KMS-11 (cell line): ENCODE measurements around the gene KRT3.

Source experiments
- H2AFZ ChIP-seq: fragments of 200-600 bp; sonication (generic); 2 replicates; pipeline ENCODE4 v1.6.1; 2016; ENCODE audit warnings: antibody characterized with exemption, mixed run types, low read depth
- H3K27ac ChIP-seq: fragments of 200-600 bp; sonication (generic); 2 replicates; pipeline ENCODE4 v1.6.1; 2016; ENCODE audit warnings: mild to moderate bottlenecking, mixed run types
- H3K27me3 ChIP-seq: fragments of 200-600 bp; sonication (generic); 2 replicates; pipeline ENCODE4 v1.6.1; 2017; ENCODE audit warnings: mild to moderate bottlenecking, low read depth, mixed run types, moderate library complexity; ENCODE audit not compliant: insufficient read depth
- H3K36me3 ChIP-seq: fragments of 200-600 bp; sonication (generic); 2 replicates; pipeline ENCODE4 v1.6.1; 2017; ENCODE audit warnings: mild to moderate bottlenecking, mixed run types; ENCODE audit not compliant: insufficient read depth
- H3K4me1 ChIP-seq: fragments of 200-600 bp; sonication (generic); 2 replicates; pipeline ENCODE4 v1.6.1; 2016; ENCODE audit warnings: mild to moderate bottlenecking, low read depth, mixed run types; ENCODE audit not compliant: poor library complexity, severe bottlenecking
- H3K4me2 ChIP-seq: fragments of 200-600 bp; sonication (generic); 2 replicates; pipeline ENCODE4 v1.7.0; 2016; ENCODE audit warnings: mild to moderate bottlenecking, mixed run types
- H3K4me3 ChIP-seq: fragments of 200-600 bp; sonication (generic); IDR thresholded peaks from 2 replicates; pipeline ENCODE4 v1.6.1; 2017; ENCODE audit warnings: low read depth, low read length, mixed read lengths; ENCODE audit not compliant: insufficient read depth
- H3K79me2 ChIP-seq: fragments of 200-600 bp; sonication (generic); 2 replicates; pipeline ENCODE4 v1.6.1; 2016; ENCODE audit warnings: low read depth, mixed run types; ENCODE audit not compliant: insufficient read depth
- H3K9ac ChIP-seq: fragments of 200-600 bp; sonication (generic); 2 replicates; pipeline ENCODE4 v1.6.1; 2016; ENCODE audit warnings: mild to moderate bottlenecking, mixed run types
- H4K20me1 ChIP-seq: fragments of 200-600 bp; sonication (generic); 2 replicates; pipeline ENCODE4 v1.6.1; 2016; ENCODE audit warnings: mild to moderate bottlenecking, mixed run types; ENCODE audit not compliant: insufficient read depth
- TF ChIP-seq, protein P1 (sequence below): fragments of 200-600 bp; sonication (generic); conservative IDR thresholded peaks from 2 replicates; pipeline ENCODE4 v1.6.1; 2017; ENCODE audit warnings: low read depth, mild to moderate bottlenecking, antibody characterized with exemption, low read length, moderate library complexity, mixed read lengths

The KRT3 gene

DNA sequence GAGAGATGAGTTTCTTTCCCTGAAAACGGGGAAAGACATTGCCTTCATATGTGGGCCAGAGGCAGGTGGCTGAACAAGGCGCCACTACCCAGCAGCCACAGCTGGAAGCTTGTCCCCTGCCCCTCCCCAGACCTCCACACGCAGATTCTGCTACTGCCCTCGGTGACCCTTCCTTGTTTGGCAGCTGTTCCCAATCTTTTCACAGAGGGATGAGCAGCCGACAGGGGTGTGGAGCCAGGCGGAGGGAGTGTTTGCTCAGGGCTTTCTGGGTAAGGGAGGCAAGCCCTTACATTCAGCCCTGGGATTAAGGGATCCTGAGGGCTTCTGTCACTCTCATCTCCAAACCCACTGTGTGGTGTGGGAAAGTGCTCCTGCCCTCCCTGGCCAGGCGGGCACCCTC is 22.5 kb upstream of the KRT3 start:
- Histone ChIP-seq H3K36me3 (no peaks in the 10 kb centered on the region), H3K9ac (no peak overlapping the region), H2AFZ (no peak overlapping the region), H3K4me2 (no peak overlapping the region), H3K27me3 (peaks cover 53% of the 10 kb centered on the region), H4K20me1 (no peaks in the 10 kb centered on the region), H3K27ac (no peak overlapping the region), H3K79me2 (no peaks in the 10 kb centered on the region), H3K4me3 (no peak overlapping the region), H3K4me1 (no peaks in the 10 kb centered on the region)
- TF ChIP-seq, protein P1, sequence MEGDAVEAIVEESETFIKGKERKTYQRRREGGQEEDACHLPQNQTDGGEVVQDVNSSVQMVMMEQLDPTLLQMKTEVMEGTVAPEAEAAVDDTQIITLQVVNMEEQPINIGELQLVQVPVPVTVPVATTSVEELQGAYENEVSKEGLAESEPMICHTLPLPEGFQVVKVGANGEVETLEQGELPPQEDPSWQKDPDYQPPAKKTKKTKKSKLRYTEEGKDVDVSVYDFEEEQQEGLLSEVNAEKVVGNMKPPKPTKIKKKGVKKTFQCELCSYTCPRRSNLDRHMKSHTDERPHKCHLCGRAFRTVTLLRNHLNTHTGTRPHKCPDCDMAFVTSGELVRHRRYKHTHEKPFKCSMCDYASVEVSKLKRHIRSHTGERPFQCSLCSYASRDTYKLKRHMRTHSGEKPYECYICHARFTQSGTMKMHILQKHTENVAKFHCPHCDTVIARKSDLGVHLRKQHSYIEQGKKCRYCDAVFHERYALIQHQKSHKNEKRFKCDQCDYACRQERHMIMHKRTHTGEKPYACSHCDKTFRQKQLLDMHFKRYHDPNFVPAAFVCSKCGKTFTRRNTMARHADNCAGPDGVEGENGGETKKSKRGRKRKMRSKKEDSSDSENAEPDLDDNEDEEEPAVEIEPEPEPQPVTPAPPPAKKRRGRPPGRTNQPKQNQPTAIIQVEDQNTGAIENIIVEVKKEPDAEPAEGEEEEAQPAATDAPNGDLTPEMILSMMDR: no peak

DNA sequence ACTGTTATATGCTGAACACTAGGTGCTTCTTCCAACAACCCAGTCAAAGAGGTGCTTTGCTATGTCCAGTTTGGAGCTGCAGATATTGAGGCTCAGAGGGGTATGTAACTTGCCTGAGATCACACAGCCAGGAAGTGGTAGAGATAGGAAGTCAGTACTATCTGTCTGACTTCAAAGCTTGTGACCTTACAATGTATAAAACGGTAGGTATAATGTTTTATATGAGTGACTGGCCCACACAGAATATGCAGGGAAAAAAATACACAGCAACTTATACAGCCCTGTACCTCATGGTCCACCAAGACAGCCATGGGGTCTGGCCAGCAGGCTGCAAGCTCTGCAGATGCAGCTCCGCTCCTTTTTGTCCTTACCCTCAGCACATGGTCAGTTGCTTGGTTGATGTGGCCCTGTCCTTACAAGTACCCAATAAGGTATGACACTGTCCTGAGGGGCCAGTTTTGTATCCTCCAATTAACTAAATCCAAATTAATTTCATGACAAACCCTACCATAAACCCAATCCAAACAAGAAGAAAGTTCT is 21.9 kb upstream of the KRT3 start:
- peaks cover 58% of the 10 kb centered on the region for H3K27me3 ChIP-seq

DNA sequence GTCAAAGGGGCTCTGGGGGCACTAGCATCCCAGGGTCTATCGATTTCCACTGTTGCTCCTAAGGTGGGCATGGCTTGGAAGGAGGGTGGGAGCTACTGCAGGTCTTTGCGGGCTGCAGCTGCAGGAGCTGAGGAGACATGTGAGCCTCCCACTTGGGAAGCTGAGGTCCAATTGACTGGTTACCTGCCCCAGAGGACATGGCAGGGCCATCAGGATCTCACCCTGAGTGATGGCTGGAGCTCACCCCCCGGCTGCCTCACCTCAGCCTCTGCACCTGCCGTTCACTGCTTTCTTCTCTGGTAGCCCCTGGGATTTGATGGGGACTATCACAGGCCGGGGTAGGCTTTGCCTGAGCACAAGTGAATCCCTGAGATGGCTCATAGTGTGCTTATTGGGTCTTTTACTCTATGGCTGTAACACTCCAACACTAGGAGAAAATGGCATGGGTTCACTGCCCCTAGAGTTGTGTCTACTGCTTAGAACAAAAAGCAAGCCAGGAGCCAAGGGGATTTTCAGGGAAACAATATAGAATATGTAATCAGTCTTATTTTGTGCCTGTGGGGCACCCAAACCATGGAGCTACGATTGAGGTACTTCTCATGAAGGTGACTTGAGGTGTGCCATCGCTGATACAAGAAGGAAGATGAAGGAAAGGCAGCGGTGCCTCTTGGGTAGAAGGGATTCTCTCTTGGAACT is 21.2 kb upstream of the KRT3 start:
- no peak overlapping the region for H2AFZ ChIP-seq
- no peaks in the 10 kb centered on the region for H3K79me2 ChIP-seq
- H3K4me3 ChIP-seq: no peak overlapping the region
- peaks cover 59% of the 10 kb centered on the region for H3K27me3 ChIP-seq
- H3K9ac ChIP-seq: no peak overlapping the region
- TF ChIP-seq, protein P1: no peak
- no peaks in the 10 kb centered on the region for H4K20me1 ChIP-seq
- H3K4me1 ChIP-seq: no peaks in the 10 kb centered on the region
- H3K27ac ChIP-seq: no peak overlapping the region
- H3K36me3 ChIP-seq: no peaks in the 10 kb centered on the region
- no peak overlapping the region for H3K4me2 ChIP-seq

More for the DNA sequence above, 21.9 kb upstream of the KRT3 start:
- TF ChIP-seq, protein P1: no peak
- no peaks in the 10 kb centered on the region for H3K4me1 ChIP-seq
- H3K4me3 ChIP-seq: no peak overlapping the region
- H3K4me2 ChIP-seq: no peak overlapping the region
- H3K27ac ChIP-seq: no peak overlapping the region
- no peaks in the 10 kb centered on the region for H3K79me2 ChIP-seq
- H4K20me1 ChIP-seq: no peaks in the 10 kb centered on the region
- no peak overlapping the region for H2AFZ ChIP-seq
- H3K36me3 ChIP-seq: no peaks in the 10 kb centered on the region
- no peak overlapping the region for H3K9ac ChIP-seq

DNA sequence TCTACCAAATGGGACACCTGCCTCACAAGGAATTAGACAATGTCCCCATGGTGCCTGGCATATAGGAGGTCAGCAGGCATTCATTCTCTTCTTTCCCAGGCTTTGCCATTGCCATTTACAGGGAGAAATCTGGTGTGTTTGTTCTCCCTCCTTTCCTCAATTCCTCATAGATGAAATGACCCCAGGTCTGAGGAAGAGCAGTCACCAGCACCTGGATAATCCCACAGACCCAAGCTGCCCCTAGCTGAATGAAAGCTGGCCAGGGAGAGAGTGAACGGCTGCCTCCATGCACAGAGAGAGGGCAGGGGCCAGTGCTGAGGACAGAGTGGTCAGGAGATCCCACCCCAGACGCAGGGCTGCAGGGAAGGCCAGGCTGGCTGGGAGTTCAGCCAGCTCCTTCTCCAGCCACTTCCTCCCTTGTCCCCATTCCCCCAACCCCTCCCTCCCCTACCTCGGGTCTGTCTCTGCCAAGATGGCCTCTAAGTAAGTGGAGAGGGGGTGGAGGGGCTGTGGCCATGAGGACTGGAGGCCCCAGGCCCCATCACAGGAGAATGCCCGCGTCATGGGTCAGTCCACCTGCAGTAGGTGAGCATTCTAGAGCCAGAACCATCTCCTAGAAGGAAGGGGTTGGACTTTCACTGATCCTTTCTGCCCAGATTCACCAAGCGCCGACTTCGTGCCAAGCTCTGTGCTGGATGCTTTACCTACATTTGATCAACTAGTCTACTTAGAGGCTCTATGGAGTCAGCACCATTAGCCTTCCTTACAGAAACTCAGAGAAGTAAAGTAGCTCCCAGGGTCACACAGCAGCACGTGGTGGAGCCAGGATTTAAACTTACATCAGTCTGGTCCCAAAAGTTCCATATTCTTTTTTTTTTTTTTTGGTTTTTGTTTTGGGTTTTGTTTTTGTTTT is 20.0 kb upstream of the KRT3 start:
- Histone ChIP-seq H3K79me2 (no peaks in the 10 kb centered on the region), H3K4me3 (no peak overlapping the region), H3K4me2 (no peak overlapping the region), H2AFZ (no peak overlapping the region), H3K4me1 (no peaks in the 10 kb centered on the region), H4K20me1 (no peaks in the 10 kb centered on the region), H3K27me3 (peaks cover 58% of the 10 kb centered on the region), H3K36me3 (no peaks in the 10 kb centered on the region), H3K27ac (no peak overlapping the region), H3K9ac (no peak overlapping the region)
- TF ChIP-seq, protein P1: no peak
